Endothelial cell (in vitro differentiated cells): ENCODE data around the gene SPRR4. TPM values are rescaled to one million over a fixed set of nuclear protein-coding genes. Genes with fewer than 3 reads are reported as not detected.

Source experiments
- DNase-seq: peaks from one replicate; pipeline ENCODE4 v3.0.0; 2021; ENCODE audit warnings: low spot score
- H3K27ac Mint-ChIP-seq: one replicate; pipeline ENCODE4 v1.8.0; 2021; ENCODE audit warnings: mixed read lengths, inconsistent platforms; ENCODE audit not compliant: unreplicated experiment
- H3K27me3 Mint-ChIP-seq: one replicate; pipeline ENCODE4 v1.8.0; 2021; ENCODE audit warnings: mild to moderate bottlenecking, moderate library complexity, mixed read lengths, inconsistent platforms; ENCODE audit not compliant: unreplicated experiment
- H3K36me3 Mint-ChIP-seq: one replicate; pipeline ENCODE4 v1.8.0; 2021; ENCODE audit warnings: mild to moderate bottlenecking, low read depth, mixed read lengths, inconsistent platforms; ENCODE audit not compliant: unreplicated experiment
- H3K4me1 Mint-ChIP-seq: one replicate; pipeline ENCODE4 v1.8.0; 2021; ENCODE audit warnings: mild to moderate bottlenecking, mixed read lengths, inconsistent platforms; ENCODE audit not compliant: unreplicated experiment
- H3K4me3 Mint-ChIP-seq: one replicate; pipeline ENCODE4 v1.8.0; 2021; ENCODE audit warnings: mild to moderate bottlenecking, mixed read lengths, inconsistent platforms; ENCODE audit not compliant: unreplicated experiment
- H3K9me3 Mint-ChIP-seq: one replicate; pipeline ENCODE4 v1.8.0; 2021; ENCODE audit warnings: mixed read lengths, inconsistent platforms; ENCODE audit not compliant: unreplicated experiment
- total RNA-seq: library from RNA; stranded (reverse); fragmentation: NEBNext Ultra II Directional; extraction: Animal tissue kit (Norgen Biotek cat#: 25700); gene quantifications from one replicate; pipeline ENCODE4 v1.2.1, GENCODE V29; 2021; ENCODE audit not compliant: unreplicated experiment
- TF ChIP-seq, protein P1 (sequence below): fragments of 200-600 bp; sonication (generic); IDR thresholded peaks from one replicate; pipeline ENCODE4 v1.5.0; 2021; ENCODE audit warnings: antibody characterized with exemption; ENCODE audit not compliant: unreplicated experiment

Gene SPRR4
- total RNA-seq, 1 donor from 2014 or later: not detected

DNA sequence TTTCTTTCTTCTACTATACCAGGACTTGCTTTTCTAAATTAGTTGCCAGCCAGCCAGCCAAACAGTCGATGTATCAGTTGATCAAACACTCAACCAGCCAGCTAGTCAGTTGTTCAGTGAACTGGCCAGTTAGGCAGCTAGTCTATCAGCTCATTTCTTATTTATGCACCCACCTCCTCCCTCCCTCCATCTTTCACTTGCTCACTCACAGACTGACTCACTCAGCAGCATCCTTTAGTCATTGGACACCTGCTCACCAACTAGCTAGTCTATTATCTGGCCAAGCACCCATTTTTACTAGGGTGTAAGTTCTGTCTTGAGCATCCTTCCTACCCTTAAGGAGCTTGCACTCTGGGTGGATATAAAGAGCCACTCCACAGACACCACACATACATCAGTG, 5.9 kb upstream of the SPRR4 start:
- DNase-seq: no peak
- Mint-ChIP-seq H3K4me1 (no peaks in the 10 kb centered on the region), H3K27ac (no peak overlapping the region), H3K27me3 (peaks cover 7% of the 10 kb centered on the region), H3K4me3 (no peak overlapping the region), H3K36me3 (no peaks in the 10 kb centered on the region), H3K9me3 (no peaks in the 10 kb centered on the region)
- TF ChIP-seq, protein P1, sequence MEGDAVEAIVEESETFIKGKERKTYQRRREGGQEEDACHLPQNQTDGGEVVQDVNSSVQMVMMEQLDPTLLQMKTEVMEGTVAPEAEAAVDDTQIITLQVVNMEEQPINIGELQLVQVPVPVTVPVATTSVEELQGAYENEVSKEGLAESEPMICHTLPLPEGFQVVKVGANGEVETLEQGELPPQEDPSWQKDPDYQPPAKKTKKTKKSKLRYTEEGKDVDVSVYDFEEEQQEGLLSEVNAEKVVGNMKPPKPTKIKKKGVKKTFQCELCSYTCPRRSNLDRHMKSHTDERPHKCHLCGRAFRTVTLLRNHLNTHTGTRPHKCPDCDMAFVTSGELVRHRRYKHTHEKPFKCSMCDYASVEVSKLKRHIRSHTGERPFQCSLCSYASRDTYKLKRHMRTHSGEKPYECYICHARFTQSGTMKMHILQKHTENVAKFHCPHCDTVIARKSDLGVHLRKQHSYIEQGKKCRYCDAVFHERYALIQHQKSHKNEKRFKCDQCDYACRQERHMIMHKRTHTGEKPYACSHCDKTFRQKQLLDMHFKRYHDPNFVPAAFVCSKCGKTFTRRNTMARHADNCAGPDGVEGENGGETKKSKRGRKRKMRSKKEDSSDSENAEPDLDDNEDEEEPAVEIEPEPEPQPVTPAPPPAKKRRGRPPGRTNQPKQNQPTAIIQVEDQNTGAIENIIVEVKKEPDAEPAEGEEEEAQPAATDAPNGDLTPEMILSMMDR: no peak

- Mint-ChIP-seq H3K4me3 (no peak overlapping the region), H3K27ac (no peak overlapping the region), H3K9me3 (no peaks in the 10 kb centered on the region), H3K4me1 (no peaks in the 10 kb centered on the region), H3K27me3 (peaks cover 7% of the 10 kb centered on the region), H3K36me3 (no peaks in the 10 kb centered on the region)
- TF ChIP-seq, protein P1: no peak
- DNase-seq: no peak
Measured at GRCh38 chr1:152965853-152966252, 4.6 kb upstream of the SPRR4 start.

GRCh38 chr1:152967201-152967600, 3.2 kb upstream of the SPRR4 start:
- Mint-ChIP-seq H3K36me3 (no peaks in the 10 kb centered on the region), H3K4me1 (no peaks in the 10 kb centered on the region), H3K27ac (no peak overlapping the region), H3K27me3 (peaks cover 7% of the 10 kb centered on the region), H3K4me3 (no peak overlapping the region), H3K9me3 (no peaks in the 10 kb centered on the region)
- DNase-seq: no peak
- TF ChIP-seq, protein P1: no peak

DNA sequence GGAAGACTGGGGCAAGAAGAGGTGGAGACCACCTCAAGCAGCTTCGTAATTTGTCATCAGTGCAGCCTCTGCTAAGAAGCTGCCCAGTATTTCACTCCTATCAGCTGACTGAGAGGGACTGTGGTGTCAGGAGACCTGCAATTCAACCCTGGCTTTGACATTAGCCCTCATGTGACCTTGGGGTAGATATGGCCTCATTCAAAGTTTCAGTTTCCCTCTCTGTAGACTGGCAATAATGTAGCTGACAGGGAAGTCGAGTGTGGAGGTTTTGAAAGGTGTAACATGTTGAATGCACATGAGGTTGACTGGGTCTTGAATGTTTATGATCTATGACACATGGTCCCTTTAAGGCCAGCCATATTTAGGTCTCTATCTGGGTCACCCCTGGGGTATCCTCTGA, 2.2 kb upstream of the SPRR4 start:
- TF ChIP-seq, protein P1: no peak
- H3K9me3 Mint-ChIP-seq: no peaks in the 10 kb centered on the region
- no peak overlapping the region for H3K27ac Mint-ChIP-seq
- no peaks in the 10 kb centered on the region for H3K4me1 Mint-ChIP-seq
- DNase-seq: no peak
- H3K27me3 Mint-ChIP-seq: peaks cover 7% of the 10 kb centered on the region
- no peak overlapping the region for H3K4me3 Mint-ChIP-seq
- H3K36me3 Mint-ChIP-seq: no peaks in the 10 kb centered on the region

- Mint-ChIP-seq H3K27me3 (peaks cover 7% of the 10 kb centered on the region), H3K4me1 (no peaks in the 10 kb centered on the region), H3K9me3 (no peaks in the 10 kb centered on the region), H3K27ac (no peak overlapping the region), H3K4me3 (no peak overlapping the region), H3K36me3 (no peaks in the 10 kb centered on the region)
- TF ChIP-seq, protein P1: no peak
- DNase-seq: no peak
Measured at GRCh38 chr1:152969036-152969435, 1.4 kb upstream of the SPRR4 start.
